SJCRH30 (cell line): ENCODE measurements around the gene GLTPD2. TPM values are rescaled to one million over a fixed set of nuclear protein-coding genes. Genes with fewer than 3 reads are reported as not detected.

ENCODE experiments used
- DNase-seq, 2 experiments: peaks; one replicate each; pipeline ENCODE4 v3.0.0-alpha.2; 2015 to 2020
- H3K27ac ChIP-seq: fragments of 250-450 bp; sonication (Bioruptor Pico); 2 replicates; pipeline ENCODE4 v1.5.1; 2020; ENCODE audit warnings: mild to moderate bottlenecking, moderate library complexity
- H3K27me3 ChIP-seq: fragments of 250-450 bp; sonication (Bioruptor Pico); 2 replicates; pipeline ENCODE4 v1.5.1; 2020; ENCODE audit warnings: mild to moderate bottlenecking, moderate library complexity
- H3K36me3 ChIP-seq: fragments of 250-450 bp; sonication (Bioruptor Pico); 2 replicates; pipeline ENCODE4 v1.5.1; 2020; ENCODE audit warnings: mild to moderate bottlenecking, moderate library complexity
- H3K4me1 ChIP-seq: fragments of 250-450 bp; sonication (Bioruptor Pico); 2 replicates; pipeline ENCODE4 v1.5.1; 2020; ENCODE audit warnings: mild to moderate bottlenecking, moderate library complexity
- H3K4me3 ChIP-seq: fragments of 250-450 bp; sonication (Bioruptor Pico); 2 replicates; pipeline ENCODE4 v1.5.1; 2020; ENCODE audit warnings: mild to moderate bottlenecking, moderate library complexity
- H3K9me3 ChIP-seq: fragments of 250-450 bp; sonication (Bioruptor Pico); replicated peaks from 2 replicates; pipeline ENCODE4 v1.5.1; 2020; ENCODE audit warnings: mild to moderate bottlenecking, moderate library complexity
- total RNA-seq: library from RNA; depleted of rRNA; stranded (reverse); fragments of >200 nt; shearing (Covaris generic); gene quantifications from 2 replicates; pipeline ENCODE4 v1.2.3, GENCODE V29; 2014

GLTPD2 gene
- total RNA-seq, 1 experiment from 2014 or later, result not detected

DNA sequence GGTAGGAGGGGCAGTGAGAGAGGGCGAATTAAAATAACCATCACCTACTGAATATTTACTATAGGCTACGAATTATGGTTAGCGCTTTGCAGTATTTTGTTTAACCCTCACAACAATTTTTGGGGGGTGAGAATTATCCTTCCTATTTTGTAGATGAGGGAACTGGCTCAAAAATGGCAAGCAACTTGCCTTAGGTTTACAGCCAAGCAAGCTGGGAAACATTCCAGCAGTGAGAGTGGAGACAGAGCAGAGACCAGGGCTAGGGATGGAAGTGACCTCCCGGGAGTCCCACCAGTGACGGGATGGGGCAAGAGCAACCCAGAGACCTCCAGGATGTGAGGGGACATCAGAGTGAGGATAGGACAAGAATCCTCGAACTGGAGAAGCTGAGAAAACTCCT lies 2.2 kb upstream of the GLTPD2 start:
- H3K4me1 ChIP-seq, result peaks cover 16% of the 10 kb centered on the region
- peak overlapping the region; percentile 37 for H3K4me3 ChIP-seq
- no peaks in the 10 kb centered on the region for H3K27me3 ChIP-seq
- no peaks in the 10 kb centered on the region for H3K36me3 ChIP-seq
- no peak overlapping the region; the same call in 1 of the 2 replicates for H3K27ac ChIP-seq
- no peaks in the 10 kb centered on the region for H3K9me3 ChIP-seq
- DNase-seq, result no peak

DNA sequence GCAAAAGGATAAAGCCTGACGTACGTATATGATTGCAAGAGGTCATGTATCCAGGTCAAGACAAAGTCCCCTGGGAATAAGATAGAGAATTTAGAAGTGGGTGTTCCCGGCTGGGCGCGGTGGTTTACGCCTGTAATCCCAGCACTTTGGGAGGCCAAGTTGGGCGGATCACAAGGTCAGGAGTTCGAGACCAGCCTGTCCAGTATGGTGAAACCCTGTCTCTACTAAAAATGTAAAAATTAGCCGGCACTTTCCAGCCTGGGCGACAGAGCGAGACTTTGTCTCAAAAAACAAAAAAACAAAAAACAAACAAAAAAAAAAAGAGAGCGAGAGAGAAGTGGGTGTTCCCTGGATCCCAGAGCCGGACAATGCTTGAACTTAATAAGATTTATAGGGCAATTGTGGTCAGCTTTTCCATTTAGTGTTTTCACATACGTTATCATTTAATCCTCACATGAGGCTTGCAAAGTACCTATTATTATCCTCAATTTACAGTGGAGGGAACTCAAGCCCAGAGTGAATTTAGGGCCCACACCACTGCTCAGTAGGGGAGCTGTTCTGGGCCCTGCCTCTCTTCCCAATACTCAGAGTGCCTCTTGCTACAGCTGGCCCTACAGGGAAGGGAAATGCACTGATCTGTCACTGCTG lies 481 bp upstream of the GLTPD2 start:
- DNase-seq, result no peak
- Histone ChIP-seq H3K36me3 (no peaks in the 10 kb centered on the region), H3K4me1 (peaks cover 16% of the 10 kb centered on the region), H3K27me3 (no peaks in the 10 kb centered on the region), H3K4me3 (no peak overlapping the region), H3K9me3 (no peaks in the 10 kb centered on the region), H3K27ac (no peak overlapping the region)

DNA sequence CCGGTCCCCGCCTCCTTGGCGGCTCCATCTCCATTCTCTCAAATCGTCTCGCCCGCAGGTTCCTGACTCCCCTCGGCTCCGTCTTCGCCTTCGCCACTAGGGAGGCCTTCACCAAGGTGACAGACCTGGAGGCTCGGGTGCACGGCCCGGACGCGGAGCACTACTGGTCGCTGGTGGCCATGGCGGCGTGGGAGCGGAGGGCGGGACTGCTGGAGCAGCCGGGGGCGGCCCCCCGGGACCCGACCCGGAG lies 862 bp downstream of the GLTPD2 start:
- Histone ChIP-seq H3K9me3 (no peaks in the 10 kb centered on the region), H3K27ac (peak overlapping the region; percentile 57; the same call in 1 of the 2 replicates), H3K36me3 (no peaks in the 10 kb centered on the region), H3K4me3 (peak overlapping the region; percentile 71), H3K27me3 (no peaks in the 10 kb centered on the region), H3K4me1 (peaks cover 16% of the 10 kb centered on the region)
- DNase-seq, result no peak

DNA sequence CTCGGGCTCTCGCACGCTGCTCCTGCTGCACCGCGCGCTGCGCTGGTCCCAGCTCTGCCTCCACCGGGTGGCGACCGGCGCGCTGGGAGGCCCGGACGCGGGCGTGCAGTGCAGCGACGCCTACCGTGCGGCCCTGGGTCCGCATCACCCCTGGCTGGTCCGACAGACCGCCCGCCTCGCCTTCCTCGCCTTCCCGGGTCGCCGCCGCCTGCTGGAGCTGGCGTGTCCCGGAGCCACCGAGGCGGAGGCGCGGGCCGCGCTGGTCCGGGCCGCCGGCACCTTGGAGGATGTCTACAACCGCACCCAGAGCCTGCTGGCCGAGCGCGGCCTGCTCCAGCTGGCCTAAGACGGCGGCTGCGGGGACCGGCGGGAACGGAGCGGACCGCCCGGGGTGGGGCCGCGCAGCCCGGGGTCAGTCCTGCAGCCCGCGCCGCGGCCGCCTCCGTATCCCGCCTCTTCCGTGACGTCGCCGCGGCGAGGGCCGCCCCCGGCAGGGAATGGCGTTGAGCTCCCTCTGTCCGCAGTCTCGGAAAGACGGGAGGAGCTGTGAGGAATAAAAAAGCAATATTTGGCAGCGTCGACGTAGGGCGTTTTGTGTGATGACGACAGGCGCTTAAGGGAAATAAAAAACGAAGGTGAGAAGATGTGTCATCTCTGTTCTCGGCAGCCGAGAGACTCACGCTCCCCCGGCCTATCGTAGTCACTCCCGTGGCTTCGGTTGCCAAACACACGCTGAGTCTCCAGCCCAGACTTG lies 1.4 kb downstream of the GLTPD2 start:
- Histone ChIP-seq H3K27me3 (no peaks in the 10 kb centered on the region), H3K4me3 (peak overlapping the region; percentile 71), H3K4me1 (peaks cover 16% of the 10 kb centered on the region), H3K27ac (peak overlapping the region; percentile 57; the same call in 1 of the 2 replicates), H3K36me3 (no peaks in the 10 kb centered on the region), H3K9me3 (no peaks in the 10 kb centered on the region)
- DNase-seq, result peak; percentile 70 to 71

DNA sequence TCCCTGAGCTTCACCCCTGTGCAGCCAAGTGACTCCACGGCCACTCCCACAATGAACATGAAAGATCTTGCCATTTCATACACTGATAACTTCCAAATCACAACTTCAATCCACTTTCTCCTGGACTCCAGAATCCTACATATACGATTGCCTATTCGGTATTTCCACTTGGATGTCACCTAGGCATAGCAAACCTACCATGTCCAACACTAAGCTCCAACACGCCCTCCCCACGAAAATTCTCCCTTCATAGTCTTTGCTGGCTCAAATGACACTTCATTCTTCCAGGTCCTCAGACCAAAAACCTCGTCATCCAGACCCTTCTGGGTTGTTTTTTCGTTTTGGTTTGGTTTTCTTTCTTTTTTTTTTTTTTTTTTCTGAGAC lies 1.9 kb downstream of the GLTPD2 start:
- Histone ChIP-seq H3K4me3 (peak overlapping the region; percentile 71), H3K27me3 (no peaks in the 10 kb centered on the region), H3K27ac (no peak overlapping the region), H3K4me1 (peaks cover 16% of the 10 kb centered on the region), H3K9me3 (no peaks in the 10 kb centered on the region), H3K36me3 (no peaks in the 10 kb centered on the region)
- no peak for DNase-seq

DNA sequence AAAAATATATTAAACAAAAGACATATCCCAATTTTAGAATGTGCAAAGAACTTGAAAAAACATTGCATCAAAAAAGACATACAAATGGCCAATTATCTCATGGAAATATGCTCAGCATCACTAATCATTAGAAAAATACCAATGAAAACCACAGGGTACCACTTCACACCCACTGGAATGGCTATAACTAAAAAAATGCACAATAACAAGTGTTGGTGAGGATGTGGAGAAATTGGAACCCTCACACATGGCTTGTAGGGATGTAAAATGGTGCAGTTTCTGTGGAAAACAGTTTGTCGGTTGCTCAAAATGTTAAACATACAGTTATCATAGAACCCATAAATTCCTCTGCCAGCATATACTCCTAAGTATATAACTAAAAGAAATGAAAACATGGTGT lies 6.4 kb downstream of the GLTPD2 start:
- no peaks in the 10 kb centered on the region for H3K9me3 ChIP-seq
- H3K4me3 ChIP-seq, result no peak overlapping the region
- H3K27ac ChIP-seq, result no peak overlapping the region
- H3K36me3 ChIP-seq, result no peaks in the 10 kb centered on the region
- DNase-seq, result no peak
- no peaks in the 10 kb centered on the region for H3K4me1 ChIP-seq
- H3K27me3 ChIP-seq, result no peaks in the 10 kb centered on the region

DNA sequence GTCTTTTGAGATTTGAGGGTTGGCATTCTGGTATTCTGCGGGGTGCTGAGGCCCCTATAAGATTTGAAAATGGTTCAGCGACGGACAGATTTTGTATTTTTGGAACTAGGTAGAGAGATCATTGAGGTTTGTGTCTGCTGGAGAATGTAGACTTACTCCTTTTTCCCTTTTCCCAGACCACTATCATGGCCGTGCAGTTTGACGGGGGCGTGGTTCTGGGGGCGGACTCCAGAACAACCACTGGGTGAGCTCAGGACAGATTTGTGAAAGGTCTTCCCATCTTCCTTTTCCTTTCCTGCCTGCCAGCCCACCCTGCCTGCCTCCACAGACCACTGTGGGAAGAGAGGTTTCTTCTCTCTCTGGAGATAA lies 7.8 kb downstream of the GLTPD2 start:
- Histone ChIP-seq H3K27me3 (no peaks in the 10 kb centered on the region), H3K4me1 (no peaks in the 10 kb centered on the region), H3K4me3 (peak overlapping the region; percentile 81), H3K36me3 (no peaks in the 10 kb centered on the region), H3K27ac (peak overlapping the region; percentile 69), H3K9me3 (no peaks in the 10 kb centered on the region)
- DNase-seq, result peak; percentile 53 to 57

DNA sequence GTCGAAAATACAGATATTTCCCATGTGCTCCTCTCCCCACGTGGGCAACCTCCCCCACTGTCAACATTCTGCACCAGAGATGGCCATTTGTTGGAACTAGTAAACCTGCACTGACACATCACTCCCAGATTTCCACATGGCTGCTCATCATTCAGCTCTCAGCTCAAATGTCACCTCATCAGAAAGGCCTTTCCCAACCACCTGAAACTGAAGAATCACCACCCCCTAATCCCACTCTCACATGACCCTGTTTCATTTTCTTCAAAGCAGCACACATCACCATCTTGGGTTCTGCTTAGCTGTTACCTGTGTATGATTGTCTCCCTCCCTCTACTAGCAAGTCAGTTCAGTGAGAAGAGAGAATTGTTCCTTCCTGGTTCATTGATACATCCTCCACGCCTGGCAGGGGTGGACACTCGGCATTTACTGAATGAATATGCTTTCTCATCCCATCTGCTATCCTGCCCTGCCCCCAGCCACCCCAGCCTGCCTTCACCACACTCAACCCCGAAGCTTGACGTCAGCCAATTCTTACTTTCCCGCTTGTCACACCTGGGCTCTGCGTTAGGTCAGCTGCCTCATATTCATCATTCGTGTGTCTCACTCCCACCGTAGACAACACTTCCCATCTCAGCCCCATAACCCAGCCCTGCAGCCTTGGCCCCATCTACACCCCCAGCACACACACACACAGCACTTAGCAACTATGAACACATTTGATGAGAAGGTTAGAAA lies 11.9 kb downstream of the GLTPD2 start:
- no peak overlapping the region for H3K27ac ChIP-seq
- DNase-seq, result no peak

DNA sequence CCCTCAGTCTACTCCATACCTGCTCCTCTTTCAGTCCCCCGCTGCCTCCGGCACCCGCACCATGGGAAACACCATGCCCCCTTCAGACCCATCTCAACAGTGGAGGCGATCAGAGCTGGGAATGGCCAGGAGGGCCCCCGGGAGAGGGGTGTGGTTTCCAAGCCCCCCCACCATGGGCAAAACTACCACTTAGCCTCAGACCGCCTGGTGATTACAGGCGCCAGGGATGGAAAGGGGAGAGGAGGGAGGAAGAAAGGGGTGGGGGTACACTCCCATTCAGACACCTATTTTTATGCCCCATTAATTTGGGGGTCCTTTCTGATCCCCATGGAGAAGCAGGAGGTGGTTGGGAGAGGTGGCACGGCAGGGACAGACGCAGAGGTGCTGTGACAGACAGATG lies 13.5 kb downstream of the GLTPD2 start, which contains the start of gene C17orf114:
TSS of gene C17orf114 (minus strand) at position 101 of the 400 bp plus-strand sequence.
- H3K4me1 ChIP-seq, result no peaks in the 10 kb centered on the region
- no peak within 1 kb of the TSS for H3K4me3 ChIP-seq
- H3K36me3 ChIP-seq, result no peaks in the 10 kb centered on the region
- DNase-seq, result no peak
- H3K9me3 ChIP-seq, result no peaks in the 10 kb centered on the region
- no peaks in the 10 kb centered on the region for H3K27me3 ChIP-seq
- no peak within 1 kb of the TSS for H3K27ac ChIP-seq

More for the DNA sequence above, 11.9 kb downstream of the GLTPD2 start:
- Histone ChIP-seq H3K4me1 (no peaks in the 10 kb centered on the region), H3K4me3 (no peak overlapping the region), H3K36me3 (no peaks in the 10 kb centered on the region), H3K27me3 (no peaks in the 10 kb centered on the region), H3K9me3 (no peaks in the 10 kb centered on the region)

DNA sequence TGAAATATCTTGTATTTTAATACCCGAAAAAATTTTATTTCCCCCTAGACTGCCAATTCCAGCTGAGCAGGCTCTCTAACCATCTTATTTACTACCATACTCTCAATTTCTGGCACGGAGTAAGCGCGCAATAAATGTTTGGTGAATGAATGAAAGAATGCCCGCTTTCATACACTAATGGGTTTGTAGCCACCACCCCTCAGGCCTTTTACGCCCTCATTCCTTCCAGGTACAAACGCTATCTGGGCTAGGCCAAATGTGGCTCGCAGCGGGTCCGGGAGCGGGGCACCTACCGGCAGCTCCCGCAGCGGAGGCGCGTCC lies 17.7 kb downstream of the GLTPD2 start:
- H3K27me3 ChIP-seq, result no peaks in the 10 kb centered on the region
- H3K4me3 ChIP-seq, result peak overlapping the region; percentile 89
- no peak overlapping the region for H3K27ac ChIP-seq
- DNase-seq, result peak; percentile 15 to 23
- H3K36me3 ChIP-seq, result no peaks in the 10 kb centered on the region
- no peaks in the 10 kb centered on the region for H3K4me1 ChIP-seq
- H3K9me3 ChIP-seq, result no peaks in the 10 kb centered on the region

DNA sequence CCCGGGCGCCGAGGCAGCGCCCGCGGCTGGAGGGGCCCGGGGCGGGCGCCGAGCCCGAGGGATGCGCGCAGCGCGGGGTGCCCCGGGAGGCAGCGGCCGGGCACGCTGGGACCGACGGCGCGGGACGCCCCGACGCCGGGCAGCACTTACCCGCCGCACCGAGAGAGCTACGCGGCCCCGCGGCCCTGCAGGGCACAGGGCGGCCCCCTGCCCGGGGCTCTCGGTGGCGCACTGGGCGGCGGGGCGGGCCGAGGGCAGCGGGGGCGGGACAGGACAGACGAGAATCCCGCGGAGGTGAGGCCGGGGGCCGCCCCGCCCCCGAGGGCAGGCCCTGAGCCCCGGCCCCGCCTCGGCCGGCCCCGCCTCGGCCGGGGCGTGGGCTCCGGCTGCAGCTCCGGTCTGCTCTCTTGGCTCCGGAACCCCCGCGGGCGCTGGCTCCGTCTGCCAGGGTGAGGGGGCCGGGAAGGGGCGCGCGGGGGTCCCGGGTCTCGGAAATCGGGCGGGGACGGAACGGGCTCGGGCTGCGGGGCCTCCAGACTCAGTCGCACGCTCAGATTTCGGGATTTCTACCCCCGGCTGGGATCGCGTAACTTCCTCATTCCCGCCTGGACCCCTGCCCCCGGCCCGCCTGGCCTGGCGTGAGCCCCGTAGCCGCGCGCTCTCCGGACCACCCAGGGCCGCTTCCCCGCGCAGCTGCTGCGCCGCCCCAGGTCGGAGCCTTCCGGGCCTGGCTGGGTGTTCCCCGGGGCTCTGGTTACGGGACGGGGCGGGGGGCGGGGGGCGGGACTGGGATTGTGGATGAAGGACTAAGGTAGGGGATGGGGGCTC lies 18.2 kb downstream of the GLTPD2 start, which contains the start of gene PLD2:
TSS of gene PLD2 (plus strand) at position 376 of the 828 bp plus-strand sequence. CDS start 621 bp downstream, outside the sequence.
- Histone ChIP-seq H3K4me1 (no peaks in the 10 kb centered on the region), H3K4me3 (peak within 1 kb of the TSS; percentile 89), H3K9me3 (no peaks in the 10 kb centered on the region), H3K27ac (peak within 1 kb of the TSS; percentile 73), H3K27me3 (no peaks in the 10 kb centered on the region), H3K36me3 (no peaks in the 10 kb centered on the region)
- peak; percentile 79 to 84 for DNase-seq

DNA sequence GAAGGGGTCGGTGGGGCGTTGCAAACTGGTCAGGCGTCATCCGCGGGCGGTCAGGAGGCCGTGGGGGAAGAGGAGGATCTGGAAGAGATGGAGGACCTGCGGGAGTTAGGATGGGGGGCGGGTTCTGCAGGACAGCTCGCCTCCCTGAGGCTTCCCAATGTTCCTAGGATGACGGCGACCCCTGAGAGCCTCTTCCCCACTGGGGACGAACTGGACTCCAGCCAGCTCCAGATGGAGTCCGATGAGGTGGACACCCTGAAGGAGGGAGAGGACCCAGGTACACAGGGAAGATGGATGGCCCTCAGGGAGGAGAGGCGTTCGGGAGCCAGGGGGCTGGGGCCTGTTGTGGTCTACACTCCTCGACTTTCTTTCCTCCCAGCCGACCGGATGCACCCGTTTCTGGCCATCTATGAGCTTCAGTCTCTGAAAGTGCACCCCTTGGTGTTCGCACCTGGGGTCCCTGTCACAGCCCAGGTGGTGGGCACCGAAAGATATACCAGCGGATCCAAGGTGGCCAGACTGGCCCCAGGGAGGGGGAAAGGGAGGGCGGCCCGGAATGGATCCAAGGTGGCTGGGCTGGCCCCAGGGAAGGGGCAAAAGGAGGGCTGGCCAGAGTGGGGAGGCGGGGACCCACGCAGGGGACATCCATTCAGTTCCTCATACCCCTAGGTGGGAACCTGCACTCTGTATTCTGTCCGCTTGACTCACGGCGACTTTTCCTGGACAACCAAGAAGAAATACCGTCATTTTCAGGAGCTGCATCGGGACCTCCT lies 19.0 kb downstream of the GLTPD2 start:
- Histone ChIP-seq H3K4me3 (peak overlapping the region; percentile 89), H3K27ac (no peak overlapping the region), H3K36me3 (no peaks in the 10 kb centered on the region), H3K27me3 (no peaks in the 10 kb centered on the region), H3K4me1 (no peaks in the 10 kb centered on the region), H3K9me3 (no peaks in the 10 kb centered on the region)
- peak in 1 of 2 experiments; percentile 11 for DNase-seq

DNA sequence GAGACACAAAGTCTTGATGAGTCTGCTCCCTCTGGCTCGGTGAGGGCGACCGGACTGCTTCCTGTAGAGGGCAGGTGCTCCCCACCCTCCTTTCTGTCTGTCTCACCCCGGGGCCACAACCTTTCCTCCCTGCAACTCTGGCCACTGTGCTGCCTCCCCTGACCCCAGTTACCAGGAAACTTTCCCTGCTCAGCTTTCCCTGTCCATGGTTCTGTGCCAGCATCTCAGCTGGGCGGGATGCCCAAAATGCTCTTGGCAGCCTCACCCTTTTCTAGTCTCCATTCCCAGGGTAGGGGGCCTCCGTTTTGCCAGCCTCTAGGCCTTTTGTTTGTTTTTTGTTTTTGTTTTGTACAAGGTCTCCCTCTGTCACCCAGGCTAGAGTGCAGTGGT lies 19.6 kb downstream of the GLTPD2 start:
- H3K4me3 ChIP-seq, result no peak overlapping the region
- H3K9me3 ChIP-seq, result no peaks in the 10 kb centered on the region
- H3K4me1 ChIP-seq, result no peaks in the 10 kb centered on the region
- H3K36me3 ChIP-seq, result no peaks in the 10 kb centered on the region
- no peak for DNase-seq
- no peaks in the 10 kb centered on the region for H3K27me3 ChIP-seq
- no peak overlapping the region for H3K27ac ChIP-seq

DNA sequence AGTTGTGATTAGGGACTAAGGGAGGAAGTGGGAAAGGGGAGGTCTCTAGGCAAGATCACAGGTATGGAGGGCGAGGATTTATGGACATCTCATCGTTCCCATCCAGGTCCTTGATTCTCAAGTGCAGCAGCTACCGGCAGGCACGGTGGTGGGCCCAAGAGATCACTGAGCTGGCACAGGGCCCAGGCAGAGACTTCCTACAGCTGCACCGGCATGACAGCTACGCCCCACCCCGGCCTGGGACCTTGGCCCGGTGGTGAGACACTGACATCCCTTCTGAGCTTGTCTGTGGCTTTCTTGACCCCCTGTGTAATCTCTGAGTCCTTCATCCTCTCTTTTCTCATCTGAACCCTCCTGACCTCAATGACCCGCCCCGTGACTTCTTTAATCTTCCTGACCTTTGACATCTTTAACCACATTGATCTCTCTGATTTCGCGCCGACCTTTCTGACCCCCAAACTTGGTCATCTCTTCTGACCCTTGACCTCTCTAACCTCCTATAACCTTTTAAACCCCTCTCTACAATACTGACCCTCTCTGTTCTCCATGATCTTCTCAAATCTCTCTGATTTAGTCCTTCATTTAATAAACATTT lies 22.0 kb downstream of the GLTPD2 start:
- no peaks in the 10 kb centered on the region for H3K9me3 ChIP-seq
- no peak overlapping the region for H3K4me3 ChIP-seq
- no peak for DNase-seq
- H3K27ac ChIP-seq, result no peak overlapping the region
- H3K36me3 ChIP-seq, result no peaks in the 10 kb centered on the region
- no peaks in the 10 kb centered on the region for H3K4me1 ChIP-seq
- H3K27me3 ChIP-seq, result no peaks in the 10 kb centered on the region
